ENCODE results near the gene SIL1.

Gene SIL1

DNA sequence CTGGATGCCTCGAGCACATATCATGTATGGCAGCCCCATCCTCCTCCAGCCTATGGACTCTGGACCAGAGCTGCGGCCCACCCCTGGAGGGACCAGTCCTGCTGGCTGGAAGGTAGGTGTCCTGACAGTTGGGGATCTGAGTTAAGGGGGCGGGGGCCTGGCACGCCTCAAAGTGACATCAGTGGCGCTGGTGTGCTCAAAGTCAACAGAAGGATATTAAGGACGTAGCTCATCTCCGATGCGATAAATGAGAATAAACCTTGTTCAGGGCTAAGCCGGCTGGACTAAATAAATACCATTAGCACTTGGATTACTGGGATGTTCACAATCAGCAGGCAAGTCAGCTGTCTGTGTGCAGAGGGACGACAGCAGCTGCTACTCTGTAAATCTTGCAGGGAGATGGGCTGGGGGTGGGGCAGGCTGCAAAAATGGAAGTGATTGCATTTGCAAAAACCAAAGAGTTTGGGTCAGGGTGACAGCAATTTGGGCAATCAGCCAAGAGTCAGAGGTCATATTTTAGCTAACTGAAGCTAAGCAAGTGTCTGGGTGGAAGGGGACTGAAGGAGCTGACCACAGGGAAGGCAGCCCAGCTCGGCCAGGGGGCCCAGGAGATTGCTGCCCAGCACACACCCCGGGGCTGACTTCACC lies 243.0 kb downstream of the SIL1 start:
- DNase-seq (ENCODE audit: low spot score) = no peak

- DNase-seq (ENCODE audit: low spot score) = no peak
These were observed 243.7 kb downstream of the SIL1 start for GRCh38 chr5:138954257-138955012.

GRCh38 chr5:138953387-138954256 lies 244.5 kb downstream of the SIL1 start:
- peak; percentile 90 for DNase-seq (ENCODE audit: low spot score)

- DNase-seq (ENCODE audit: low spot score) = no peak
These were observed 245.2 kb downstream of the SIL1 start for GRCh38 chr5:138952962-138953361.

DNA sequence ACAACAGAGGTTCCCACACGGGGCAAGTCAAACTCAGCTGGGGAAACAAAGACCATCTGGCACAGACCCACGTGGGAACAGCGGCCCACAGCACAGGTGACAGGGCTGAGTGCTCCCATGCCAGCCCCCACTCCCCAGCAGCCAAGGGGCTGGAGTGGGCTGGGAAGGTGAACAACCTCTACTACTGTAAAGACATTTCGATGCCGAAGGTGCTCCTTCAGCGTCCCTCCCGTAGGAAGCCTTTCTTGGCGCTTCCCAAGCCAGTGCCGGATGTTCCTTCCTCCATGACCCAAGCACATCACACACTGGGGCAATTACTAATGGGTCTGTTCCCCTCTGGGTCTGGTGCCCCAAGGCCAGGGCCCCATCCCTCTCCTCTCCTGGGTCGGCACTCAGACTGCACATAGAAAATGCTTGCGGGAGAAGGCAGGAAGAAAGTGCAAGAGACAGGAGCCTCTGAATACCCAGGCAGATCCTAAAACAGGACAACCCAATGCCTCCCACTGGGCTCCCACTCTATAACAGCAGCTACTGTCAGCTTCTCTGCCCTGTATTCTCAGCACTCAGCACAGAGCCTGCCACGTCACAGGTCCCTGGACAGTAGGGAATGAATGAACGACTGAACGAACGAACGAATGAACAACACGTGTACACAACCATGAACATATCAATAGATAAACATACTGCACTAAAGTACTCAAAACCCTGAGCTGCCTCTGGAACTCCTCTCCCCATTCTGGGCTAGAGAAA lies 246.0 kb downstream of the SIL1 start:
- no peak for DNase-seq (ENCODE audit: low spot score)

DNA sequence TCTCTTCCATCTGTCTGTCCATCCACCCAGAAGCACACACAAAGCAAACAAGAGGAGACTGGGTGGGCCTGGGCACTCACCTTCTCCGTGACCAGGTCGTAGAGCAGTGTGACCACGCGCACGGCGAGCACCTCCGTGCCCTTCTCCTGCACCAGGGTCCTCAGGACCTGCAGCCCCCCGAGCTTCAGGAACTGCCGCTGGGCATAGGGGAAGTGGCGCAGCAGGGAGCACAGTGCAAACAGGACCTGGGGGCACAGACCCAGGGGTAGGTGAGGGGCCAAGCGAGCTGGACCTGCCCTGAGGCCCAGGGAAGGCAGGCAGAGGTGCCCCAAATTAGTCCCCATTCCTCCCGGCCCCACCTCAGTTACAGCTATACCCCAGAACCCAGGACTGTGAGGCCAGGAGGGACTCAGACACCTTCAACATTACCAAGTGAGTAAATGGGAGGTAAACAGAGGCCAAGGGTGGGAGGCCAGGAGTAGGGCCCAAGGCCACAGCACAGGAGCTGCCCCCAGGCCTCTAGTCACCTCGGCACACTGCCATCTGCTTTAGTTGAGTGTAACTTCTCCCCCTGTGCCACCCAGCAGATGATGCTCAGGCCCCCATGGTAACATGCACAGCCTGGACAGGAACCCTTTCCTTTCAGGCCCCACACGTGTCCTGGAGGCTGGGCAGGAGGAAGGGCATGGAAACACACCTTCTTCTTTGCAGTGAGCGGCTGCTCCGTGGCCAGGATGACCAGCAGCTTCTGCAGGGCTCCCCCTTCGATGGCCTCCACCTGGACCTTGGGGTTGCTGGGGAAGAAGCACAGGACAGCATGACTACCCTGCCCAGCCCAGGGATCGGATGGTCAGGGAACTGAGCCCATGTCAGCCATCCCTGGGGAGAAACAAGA lies 246.8 kb downstream of the SIL1 start:
- no peak for DNase-seq (ENCODE audit: low spot score)

- no peak for DNase-seq (ENCODE audit: low spot score)
These were observed 247.6 kb downstream of the SIL1 start for GRCh38 chr5:138950421-138951031.

GRCh38 chr5:138949988-138950387 lies 248.2 kb downstream of the SIL1 start:
- DNase-seq (ENCODE audit: low spot score) = no peak

DNA sequence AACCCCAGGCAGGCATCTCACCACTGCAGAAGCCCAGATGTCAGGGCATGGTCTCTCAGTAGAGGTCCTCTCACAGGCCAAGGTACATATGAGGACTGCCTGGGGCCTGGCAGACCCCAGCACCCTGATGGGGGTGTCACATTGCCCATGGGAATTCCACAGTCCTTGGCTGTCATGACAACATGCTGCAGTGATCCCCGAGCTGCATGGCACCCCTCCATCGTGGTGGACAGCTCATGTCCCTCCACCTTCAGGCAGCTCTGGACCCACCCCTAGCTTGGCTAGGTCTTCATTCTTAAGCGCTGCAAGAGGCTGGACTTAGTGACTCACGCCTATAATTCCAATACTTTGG lies 249.0 kb downstream of the SIL1 start:
- no peak for DNase-seq (ENCODE audit: low spot score)

DNA sequence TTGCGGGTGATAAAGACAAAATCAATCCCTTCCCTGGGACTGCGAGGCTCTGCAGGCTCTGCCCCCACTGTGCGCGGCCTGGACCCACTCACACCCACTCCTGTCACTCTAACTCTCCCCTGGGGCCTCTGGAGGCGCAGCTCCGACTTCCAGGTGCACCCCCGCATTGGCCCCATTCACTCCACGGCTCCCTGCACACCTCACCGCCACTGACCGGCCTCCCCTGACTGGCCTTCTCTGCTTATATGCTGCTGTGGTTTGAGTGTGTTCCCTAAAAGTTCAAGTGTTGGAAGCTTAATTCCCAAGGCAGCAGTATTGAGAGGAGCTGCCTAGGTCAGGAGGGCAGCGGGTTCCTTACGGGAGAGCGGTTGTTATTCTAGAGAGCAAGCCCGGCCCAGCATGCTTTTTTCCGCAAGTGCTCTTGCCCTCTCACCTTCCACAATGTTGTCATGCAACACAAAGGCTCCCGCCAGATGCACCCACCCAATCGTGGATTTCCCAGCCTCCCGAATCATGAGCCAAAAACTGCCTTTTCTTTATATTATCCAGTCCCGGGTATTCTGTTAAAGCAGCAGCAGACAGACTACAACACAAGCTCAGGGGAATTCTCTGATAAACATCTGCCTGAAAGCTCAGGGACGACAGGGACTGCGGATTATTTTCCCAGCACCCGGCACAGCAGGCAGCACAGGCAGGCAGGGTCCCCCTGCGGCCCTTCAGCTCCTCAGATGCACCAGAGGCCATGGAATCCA lies 249.5 kb downstream of the SIL1 start:
- no peak for DNase-seq (ENCODE audit: low spot score)

- DNase-seq (ENCODE audit: low spot score) = no peak
These were observed 250.4 kb downstream of the SIL1 start for GRCh38 chr5:138947780-138948179.

DNA sequence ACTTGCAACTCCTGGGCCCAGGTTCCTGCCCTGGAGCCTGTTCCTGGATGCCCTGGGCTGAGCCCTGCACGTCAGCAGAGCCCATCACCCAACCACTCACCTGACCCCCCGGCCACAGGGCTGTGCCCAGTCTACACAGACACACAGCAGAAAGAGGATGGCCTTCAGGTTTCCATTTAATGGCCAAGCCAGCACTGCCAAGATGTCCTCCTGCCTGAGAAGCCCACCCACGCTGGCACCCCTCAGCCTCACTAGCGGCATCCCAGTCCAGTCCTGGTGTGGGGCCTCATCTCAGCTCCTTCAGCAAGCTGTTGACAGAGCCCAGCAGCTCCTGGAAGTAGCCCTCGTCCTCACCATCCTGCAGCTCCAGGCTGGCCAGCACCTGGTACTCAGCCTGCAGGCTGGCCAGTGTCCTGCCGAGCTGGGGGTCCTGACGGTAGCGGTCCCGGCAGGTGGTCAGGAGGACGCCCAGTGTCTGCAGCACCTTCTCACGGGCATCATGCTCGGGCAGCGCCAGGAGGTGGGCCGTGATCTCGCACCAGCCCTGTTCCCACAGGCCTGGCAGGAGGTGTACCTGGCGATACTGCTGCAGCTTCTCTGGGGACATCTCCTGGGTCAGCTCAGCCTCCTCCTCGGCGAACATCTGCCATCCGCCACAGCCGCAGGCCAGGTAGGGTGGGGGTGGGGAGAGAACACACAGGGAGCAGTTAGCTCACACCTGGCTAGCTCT lies 251.2 kb downstream of the SIL1 start:
- no peak for DNase-seq (ENCODE audit: low spot score)

GRCh38 chr5:138946241-138946623 lies 251.9 kb downstream of the SIL1 start:
- no peak for DNase-seq (ENCODE audit: low spot score)

- no peak for DNase-seq (ENCODE audit: low spot score)
These were observed 252.5 kb downstream of the SIL1 start for GRCh38 chr5:138945421-138946240.

DNA sequence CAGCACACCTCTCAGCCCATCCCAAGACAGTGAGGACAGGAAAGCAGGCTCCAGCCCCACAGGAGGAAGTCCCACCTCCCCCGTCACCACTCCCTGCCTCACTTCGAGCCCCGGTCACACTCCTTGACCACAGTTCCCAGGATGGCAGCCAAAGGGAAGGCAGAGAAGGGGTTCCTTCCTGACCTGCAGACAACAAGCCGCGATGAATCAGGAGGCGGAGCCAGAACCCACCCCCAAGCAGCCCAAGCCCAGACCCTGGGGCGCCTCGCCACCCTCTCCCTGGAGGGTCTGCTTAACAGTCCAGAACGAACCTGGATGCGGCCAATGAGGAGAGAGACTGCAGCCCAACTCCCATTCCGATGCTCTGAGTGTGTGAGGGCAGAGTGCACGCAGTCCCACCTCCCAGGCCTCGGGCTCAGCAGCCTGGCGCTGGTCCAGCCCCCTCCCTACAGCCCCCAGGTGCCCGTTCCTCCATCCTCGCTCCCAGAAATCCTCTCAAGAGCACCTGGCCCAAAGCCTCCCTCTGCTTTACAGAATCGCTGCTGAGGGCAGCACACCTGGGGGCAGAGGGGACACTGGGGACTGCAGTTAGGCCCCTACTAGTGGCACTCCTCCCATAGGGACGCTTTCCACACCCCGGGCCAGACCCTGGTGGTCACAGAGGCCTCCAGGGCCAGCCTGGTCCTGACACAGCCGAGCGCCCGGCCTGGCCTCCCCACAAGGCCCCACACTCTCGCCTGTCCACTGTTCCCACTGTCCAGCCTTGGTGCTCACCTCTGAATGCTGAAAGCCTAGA lies 253.4 kb downstream of the SIL1 start:
- DNase-seq (ENCODE audit: low spot score) = no peak

GRCh38 chr5:138943599-138944173 lies 254.5 kb downstream of the SIL1 start:
- no peak for DNase-seq (ENCODE audit: low spot score)

GRCh38 chr5:138942861-138943260 lies 255.3 kb downstream of the SIL1 start:
- DNase-seq (ENCODE audit: low spot score) = no peak
